Liver (tissue), 9 donors: ENCODE results near the gene SLCO4A1. TPM values are rescaled to one million over a fixed set of nuclear protein-coding genes. Genes with fewer than 3 reads are reported as not detected.

ENCODE experiments used
- DNase-seq: peaks from one replicate; pipeline ENCODE4 v3.0.0-alpha.2; 2017; ENCODE audit warnings: low spot score
- H3K27ac ChIP-seq, 2 donors: one replicate each; pipeline ENCODE4 v1.7.0; 2013; ENCODE audit warnings: inconsistent platforms in 2 of 2, low read length in 2 of 2, control low read depth in 1 of 2, low read depth in 1 of 2, mild to moderate bottlenecking in 1 of 2
- H3K27me3 ChIP-seq, 4 donors: one replicate each; pipeline versions ENCODE4 v1.6.1 to v1.7.0; 2013; ENCODE audit warnings: low read length in 3 of 4, inconsistent platforms in 1 of 4, mild to moderate bottlenecking in 1 of 4, moderate library complexity in 1 of 4; ENCODE audit not compliant: control insufficient read depth in 4 of 4, insufficient read depth in 4 of 4
- H3K36me3 ChIP-seq, 4 donors: one replicate each; pipeline versions ENCODE4 v1.6.1 to v1.7.0; 2013; ENCODE audit warnings: low read length in 3 of 4, mild to moderate bottlenecking in 3 of 4, low read depth in 1 of 4, moderate library complexity in 1 of 4; ENCODE audit not compliant: control insufficient read depth in 4 of 4, insufficient read depth in 3 of 4
- H3K4me1 ChIP-seq, 4 donors: one replicate each; pipeline versions ENCODE4 v1.6.1 to v1.7.0; 2013; ENCODE audit warnings: low read length in 3 of 4, mild to moderate bottlenecking in 3 of 4, moderate library complexity in 1 of 4; ENCODE audit not compliant: control insufficient read depth in 4 of 4, insufficient read depth in 4 of 4
- H3K4me3 ChIP-seq, 3 donors: one replicate each; pipeline versions ENCODE4 v1.6.1 to v1.7.0; 2013; ENCODE audit warnings: low read length in 3 of 3, control low read depth in 1 of 3, low read depth in 1 of 3, mild to moderate bottlenecking in 1 of 3
- H3K9ac ChIP-seq, 2 donors: one replicate each; pipeline ENCODE4 v1.7.0; 2013; ENCODE audit warnings: low read length in 2 of 2, mild to moderate bottlenecking in 2 of 2, moderate library complexity in 2 of 2, control low read depth in 1 of 2, low read depth in 1 of 2
- H3K9me3 ChIP-seq, 4 donors: one replicate each; pipeline versions ENCODE4 v1.6.1 to v1.7.0; 2013; ENCODE audit warnings: low read length in 3 of 4; ENCODE audit not compliant: control insufficient read depth in 4 of 4
- FOXA1 ChIP-seq: IDR thresholded peaks from 2 replicates; pipeline ENCODE4 v1.6.1; 2016; ENCODE audit warnings: antibody characterized with exemption
- FOXA2 ChIP-seq: IDR thresholded peaks from 2 replicates; pipeline ENCODE4 v1.6.1; 2016; ENCODE audit warnings: antibody characterized with exemption
- GABPA ChIP-seq, 2 donors: IDR thresholded peaks in 1 of 2; conservative IDR thresholded peaks in 1 of 2; 2 replicates each; pipeline ENCODE4 v1.6.1; 2016; ENCODE audit warnings: antibody characterized with exemption in 2 of 2, mild to moderate bottlenecking in 1 of 2, moderate library complexity in 1 of 2
- HNF4A ChIP-seq, 2 donors: conservative IDR thresholded peaks; 2 replicates each; pipeline ENCODE4 v1.6.1; 2016; ENCODE audit warnings: antibody characterized with exemption in 2 of 2, mild to moderate bottlenecking in 2 of 2
- HNF4G ChIP-seq: IDR thresholded peaks from 2 replicates; pipeline ENCODE4 v1.6.1; 2016; ENCODE audit warnings: antibody characterized with exemption
- NR2F2 ChIP-seq: IDR thresholded peaks from 2 replicates; pipeline ENCODE4 v1.6.1; 2016; ENCODE audit warnings: antibody characterized with exemption
- RAD21 ChIP-seq, 2 donors: IDR thresholded peaks; 2 replicates each; pipeline ENCODE4 v1.6.1; 2016; ENCODE audit warnings: antibody characterized with exemption in 2 of 2, mild to moderate bottlenecking in 2 of 2
- RXRA ChIP-seq, 2 donors: IDR thresholded peaks; 2 replicates each; pipeline ENCODE4 v1.6.1; 2017 to 2018; ENCODE audit warnings: antibody characterized with exemption in 2 of 2, mild to moderate bottlenecking in 1 of 2
- SP1 ChIP-seq: IDR thresholded peaks from 2 replicates; pipeline ENCODE4 v1.6.1; 2018; ENCODE audit warnings: antibody characterized with exemption, mild to moderate bottlenecking
- YY1 ChIP-seq: IDR thresholded peaks from 2 replicates; pipeline ENCODE4 v1.6.1; 2016; ENCODE audit warnings: antibody characterized with exemption, mild to moderate bottlenecking
- WGBS: extraction: QIAGEN DNeasy Blood & Tissue Kit; methylation state at CpG from one replicate; pipeline ENCODE4 v1.1.7; 2013; 5-methylcytosine and 5-hydroxymethylcytosine counted together
- polyA plus RNA-seq, 2 donors: library from polyadenylated mRNA; stranded (reverse) in 1 of 2; unstranded in 1 of 2; fragments of 200-250 nt in 1 of 2; fragments of >200 nt in 1 of 2; fragmentation: Nextera tagmentation in 1 of 2; extraction: Ambion mirVana in 1 of 2; gene quantifications; one replicate each; pipeline versions ENCODE4 v1.2.1 to v1.2.3, GENCODE V29; 2013 to 2015
- total RNA-seq, 2 donors: library from RNA; depleted of rRNA; stranded (reverse); fragments of >200 nt; gene quantifications; one replicate each; pipeline ENCODE4 v1.2.3, GENCODE V29; 2014
- TF ChIP-seq, protein P1 (sequence below): fragments of 150-350 bp; IDR thresholded peaks from 2 replicates; pipeline ENCODE4 v1.5.1; 2017; ENCODE audit warnings: improper control_type of control experiment, low read depth, low read length; ENCODE audit not compliant: missing input control
- TF ChIP-seq, protein P2 (sequence below): IDR thresholded peaks from 2 replicates; pipeline ENCODE4 v1.6.1; 2016; ENCODE audit warnings: antibody characterized with exemption
- TF ChIP-seq, protein P3 (sequence below): IDR thresholded peaks from 2 replicates; pipeline ENCODE4 v1.6.1; 2016; ENCODE audit warnings: antibody characterized with exemption
- TF ChIP-seq, protein P4 (sequence below): IDR thresholded peaks from 2 replicates; pipeline ENCODE4 v1.6.1; 2016; ENCODE audit warnings: antibody characterized with exemption
- donor health status: healthy.
- donor health status: healthy.
- donor health status: healthy.
- donor health status: healthy.
- donor health status: healthy.

Gene SLCO4A1
- total and polyA plus RNA-seq, 4 donors, result 1.3 to 4.3 (median 2.6) TPM

DNA sequence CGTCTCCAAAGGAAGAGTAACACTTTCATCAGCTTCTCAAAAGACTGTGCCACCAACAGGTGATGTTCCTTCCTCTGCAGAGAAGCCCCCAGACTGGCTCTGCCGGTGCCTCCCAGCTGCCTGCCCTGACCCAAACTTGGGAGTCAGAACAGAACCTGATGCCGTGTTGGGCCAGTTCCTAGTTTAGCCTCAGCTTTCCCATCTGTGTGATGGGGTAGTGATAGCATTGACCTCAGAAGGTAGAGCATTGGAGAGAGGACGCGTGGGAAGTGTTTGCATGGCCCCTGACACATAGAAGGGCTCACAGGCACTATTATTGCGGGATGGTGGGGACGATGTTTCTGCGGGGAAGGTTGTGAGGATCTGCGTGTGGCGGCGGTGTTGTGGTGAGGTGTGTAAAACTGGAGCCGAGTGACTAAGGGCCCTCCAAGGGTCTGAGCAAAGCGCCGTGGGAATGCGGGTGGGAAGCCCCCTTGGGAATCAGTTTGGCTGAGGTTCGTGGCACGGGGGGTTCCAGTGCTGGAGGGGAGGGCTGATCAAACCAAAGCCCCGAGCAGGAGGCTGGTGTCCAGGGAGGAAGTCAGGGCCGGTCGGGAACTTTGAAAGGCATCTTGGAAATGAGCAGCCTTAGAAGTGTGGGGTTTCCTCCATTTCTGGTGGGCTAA lies 68.0 kb downstream of the SLCO4A1 start:
- H3K36me3 ChIP-seq, result no peaks in the 10 kb centered on the region
- no peak for DNase-seq
- peaks cover 0 to 8% (median 4%) of the 10 kb centered on the region in 4 donors for H3K27me3 ChIP-seq
- WGBS, result 74% methylated on average over 20 of the region's 20 CpGs
- H3K9ac ChIP-seq, result no peak overlapping the region
- no peak overlapping the region for H3K4me3 ChIP-seq
- TF ChIP-seq HNF4G (no peak), HNF4A (conservative IDR thresholded peaks at IDR 0.05) (no peak), SP1 (no peak), NR2F2 (no peak)
- TF ChIP-seq, protein P1, sequence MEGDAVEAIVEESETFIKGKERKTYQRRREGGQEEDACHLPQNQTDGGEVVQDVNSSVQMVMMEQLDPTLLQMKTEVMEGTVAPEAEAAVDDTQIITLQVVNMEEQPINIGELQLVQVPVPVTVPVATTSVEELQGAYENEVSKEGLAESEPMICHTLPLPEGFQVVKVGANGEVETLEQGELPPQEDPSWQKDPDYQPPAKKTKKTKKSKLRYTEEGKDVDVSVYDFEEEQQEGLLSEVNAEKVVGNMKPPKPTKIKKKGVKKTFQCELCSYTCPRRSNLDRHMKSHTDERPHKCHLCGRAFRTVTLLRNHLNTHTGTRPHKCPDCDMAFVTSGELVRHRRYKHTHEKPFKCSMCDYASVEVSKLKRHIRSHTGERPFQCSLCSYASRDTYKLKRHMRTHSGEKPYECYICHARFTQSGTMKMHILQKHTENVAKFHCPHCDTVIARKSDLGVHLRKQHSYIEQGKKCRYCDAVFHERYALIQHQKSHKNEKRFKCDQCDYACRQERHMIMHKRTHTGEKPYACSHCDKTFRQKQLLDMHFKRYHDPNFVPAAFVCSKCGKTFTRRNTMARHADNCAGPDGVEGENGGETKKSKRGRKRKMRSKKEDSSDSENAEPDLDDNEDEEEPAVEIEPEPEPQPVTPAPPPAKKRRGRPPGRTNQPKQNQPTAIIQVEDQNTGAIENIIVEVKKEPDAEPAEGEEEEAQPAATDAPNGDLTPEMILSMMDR, result no peak
- TF ChIP-seq, protein P2, sequence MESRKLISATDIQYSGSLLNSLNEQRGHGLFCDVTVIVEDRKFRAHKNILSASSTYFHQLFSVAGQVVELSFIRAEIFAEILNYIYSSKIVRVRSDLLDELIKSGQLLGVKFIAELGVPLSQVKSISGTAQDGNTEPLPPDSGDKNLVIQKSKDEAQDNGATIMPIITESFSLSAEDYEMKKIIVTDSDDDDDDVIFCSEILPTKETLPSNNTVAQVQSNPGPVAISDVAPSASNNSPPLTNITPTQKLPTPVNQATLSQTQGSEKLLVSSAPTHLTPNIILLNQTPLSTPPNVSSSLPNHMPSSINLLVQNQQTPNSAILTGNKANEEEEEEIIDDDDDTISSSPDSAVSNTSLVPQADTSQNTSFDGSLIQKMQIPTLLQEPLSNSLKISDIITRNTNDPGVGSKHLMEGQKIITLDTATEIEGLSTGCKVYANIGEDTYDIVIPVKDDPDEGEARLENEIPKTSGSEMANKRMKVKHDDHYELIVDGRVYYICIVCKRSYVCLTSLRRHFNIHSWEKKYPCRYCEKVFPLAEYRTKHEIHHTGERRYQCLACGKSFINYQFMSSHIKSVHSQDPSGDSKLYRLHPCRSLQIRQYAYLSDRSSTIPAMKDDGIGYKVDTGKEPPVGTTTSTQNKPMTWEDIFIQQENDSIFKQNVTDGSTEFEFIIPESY, result no peak
- TF ChIP-seq, protein P3, sequence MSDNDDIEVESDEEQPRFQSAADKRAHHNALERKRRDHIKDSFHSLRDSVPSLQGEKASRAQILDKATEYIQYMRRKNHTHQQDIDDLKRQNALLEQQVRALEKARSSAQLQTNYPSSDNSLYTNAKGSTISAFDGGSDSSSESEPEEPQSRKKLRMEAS, result no peak
- TF ChIP-seq, protein P4, sequence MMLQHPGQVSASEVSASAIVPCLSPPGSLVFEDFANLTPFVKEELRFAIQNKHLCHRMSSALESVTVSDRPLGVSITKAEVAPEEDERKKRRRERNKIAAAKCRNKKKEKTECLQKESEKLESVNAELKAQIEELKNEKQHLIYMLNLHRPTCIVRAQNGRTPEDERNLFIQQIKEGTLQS, result no peak
- H3K27ac ChIP-seq, result no peak overlapping the region
- H3K9me3 ChIP-seq, result no peaks in the 10 kb centered on the region
- peaks cover 0 to 3% (median 1%) of the 10 kb centered on the region in 4 donors for H3K4me1 ChIP-seq

DNA sequence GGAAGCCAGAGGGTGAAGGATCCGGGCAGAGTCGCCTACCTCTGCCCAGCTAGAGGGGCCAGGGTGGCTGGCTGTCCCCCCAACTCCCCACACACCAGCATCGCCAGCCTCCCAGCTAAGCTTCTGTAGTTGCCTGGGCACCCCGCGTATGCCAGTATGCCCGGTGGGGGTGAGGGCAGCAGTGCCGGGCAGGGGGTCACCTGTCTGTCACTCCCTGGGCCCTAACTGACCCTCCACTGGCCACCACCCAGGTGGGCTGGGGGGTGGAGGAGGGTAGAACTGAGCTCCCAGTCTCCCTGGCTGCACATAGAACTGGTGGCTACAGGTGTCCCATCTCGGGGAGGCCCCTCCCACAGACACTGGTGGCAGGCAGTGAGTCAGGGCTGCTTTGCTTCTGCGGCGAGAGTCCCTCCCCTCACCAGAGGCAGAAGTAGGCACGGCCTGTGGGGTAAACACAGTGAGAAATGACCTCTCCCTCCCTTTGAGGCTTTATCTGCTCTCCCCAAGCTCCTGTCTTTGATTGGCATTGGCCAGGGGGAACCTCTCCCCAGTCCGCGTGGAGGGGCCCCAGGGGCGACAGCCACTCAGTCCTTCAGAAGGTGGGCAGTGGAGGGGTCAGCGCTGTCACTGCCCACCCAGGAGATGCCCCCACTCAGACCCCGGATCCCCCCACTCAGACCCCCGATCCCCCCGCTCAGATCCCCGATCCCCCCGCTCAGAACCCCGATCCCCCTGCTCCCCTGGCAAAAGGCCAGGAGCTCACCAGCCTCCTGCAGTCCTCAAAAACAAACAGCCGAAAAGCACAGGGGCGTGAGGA lies 68.8 kb downstream of the SLCO4A1 start:
- DNase-seq, result no peak
- no peaks in the 10 kb centered on the region for H3K9me3 ChIP-seq
- no peaks in the 10 kb centered on the region for H3K36me3 ChIP-seq
- H3K27ac ChIP-seq, result no peak overlapping the region
- H3K27me3 ChIP-seq, result peaks cover 0 to 5% (median 4%) of the 10 kb centered on the region in 4 donors
- H3K4me1 ChIP-seq, result peaks cover 0 to 3% (median 1%) of the 10 kb centered on the region in 4 donors
- no peak overlapping the region for H3K9ac ChIP-seq
- H3K4me3 ChIP-seq, result no peak overlapping the region
- 67% methylated on average over 23 of the region's 23 CpGs for WGBS
- no peak for TF ChIP-seq GABPA (IDR thresholded peaks at IDR 0.05 in 1 of 2, conservative IDR thresholded peaks at IDR 0.05 in 1 of 2)
- no peak for TF ChIP-seq SP1
- TF ChIP-seq, protein P2, result no peak
- TF ChIP-seq RXRA (IDR thresholded peaks at IDR 0.05), result no peak
- no peak for TF ChIP-seq FOXA1
- no peak for TF ChIP-seq RAD21 (IDR thresholded peaks at IDR 0.05)
- TF ChIP-seq FOXA2, result no peak
- no peak for TF ChIP-seq YY1
- TF ChIP-seq, protein P1, result no peak
- TF ChIP-seq, protein P3, result no peak
- TF ChIP-seq NR2F2, result no peak
- TF ChIP-seq, protein P4, result no peak
- no peak for TF ChIP-seq HNF4G
